Adrenal gland (tissue), 5 donors: ENCODE measurements around the gene RNF186.

Experiments
- CTCF ChIP-seq, 6 experiments: fragments of 450-650 bp in 4 of 6; fragments of 200-600 bp in 2 of 6; sonication (generic) in 1 of 6; IDR thresholded peaks; 1 replicate in 5 of 6; 2 replicates in 1 of 6; pipeline versions ENCODE4 v1.5.1 to v1.8.0; 2016 to 2021; ENCODE audit warnings: antibody characterized with exemption in 6 of 6, mild to moderate bottlenecking in 2 of 6, moderate library complexity in 1 of 6
- POLR2A ChIP-seq, 2 donors: fragments of 450-650 bp; IDR thresholded peaks; one replicate each; pipeline ENCODE4 v1.6.1; 2017; ENCODE audit warnings: antibody characterized with exemption in 2 of 2, mild to moderate bottlenecking in 2 of 2, moderate library complexity in 1 of 2
- donor health status: DM: no; HTN: no; CAD: no.

DNA sequence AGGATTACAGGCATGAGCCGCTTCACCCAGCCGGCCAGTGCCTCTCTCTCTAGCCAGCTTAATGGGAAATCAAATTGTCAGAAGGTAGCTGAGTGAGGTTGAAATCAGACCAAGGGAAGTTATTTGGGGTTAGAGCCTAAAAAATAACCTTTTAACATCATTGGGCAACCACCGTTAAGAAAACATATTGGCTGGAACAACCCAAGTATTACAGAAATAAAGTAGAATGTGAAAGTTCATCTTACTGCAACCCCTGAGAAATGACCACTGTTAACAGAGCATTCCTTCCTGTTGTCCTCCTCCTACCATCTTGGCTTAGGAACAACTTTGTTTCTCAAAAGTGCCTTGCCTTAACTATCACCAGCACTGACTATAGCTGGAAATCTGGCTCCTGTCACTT is 3.2 kb upstream of the RNF186 start:
- no peak for TF ChIP-seq CTCF (IDR thresholded peaks at IDR 0.05)
- no peak for TF ChIP-seq POLR2A (IDR thresholded peaks at IDR 0.05)
